Measurements from ENCODE around the gene BRWD1. TPM values are rescaled to one million over a fixed set of nuclear protein-coding genes. Genes with fewer than 3 reads are reported as not detected.

Gene BRWD1
- total RNA-seq, 2 donors from 2014 or later = 43.2 to 83.8 TPM

DNA sequence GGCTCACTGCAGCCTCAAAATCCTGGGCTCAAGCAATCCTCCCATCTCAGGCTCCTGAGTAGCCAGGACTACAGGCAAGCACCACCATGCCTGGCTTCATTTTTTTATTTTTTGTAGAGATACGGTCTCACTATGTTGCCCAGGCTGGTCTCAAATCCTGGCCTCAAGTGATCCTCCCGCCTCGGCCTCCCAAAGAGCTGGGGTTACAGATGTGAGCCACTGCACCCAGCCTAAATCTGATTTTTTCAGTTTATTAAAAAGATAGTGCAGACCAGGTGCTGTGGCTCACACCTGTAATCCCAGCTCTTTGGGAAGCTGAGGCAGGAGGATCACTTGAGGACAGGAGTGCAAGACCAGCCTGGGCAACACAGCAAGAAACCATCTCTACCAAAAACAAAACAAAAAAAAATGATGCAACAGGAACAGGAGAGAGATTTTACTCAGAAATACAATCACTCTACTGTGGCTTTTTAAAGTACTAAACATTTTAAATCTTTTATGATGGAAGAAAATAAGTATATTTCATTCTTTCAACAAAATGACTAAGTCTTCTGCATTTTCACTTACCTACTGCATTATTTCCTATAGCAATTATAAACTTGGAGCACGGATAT lies 132.1 kb downstream of the BRWD1 start:
- Histone ChIP-seq H3K4me1 (replicated peaks) (no peaks in the 10 kb centered on the region), H3K4me3 (no peak overlapping the region), H3K27me3 (replicated peaks; ENCODE audit: insufficient read depth) (no peaks in the 10 kb centered on the region), H3K9me3 (no peaks in the 10 kb centered on the region), H3K27ac (no peak overlapping the region), H3K36me3 (no peaks in the 10 kb centered on the region)
- intact Hi-C loops (cut with DNase I) = no loop called here
- DNase-seq (ENCODE audit: low spot score) = no peak
- 90% methylated on average over 4 of the region's 4 CpGs for WGBS
- TF ChIP-seq POLR2AphosphoS5 (IDR thresholded peaks at IDR 0.05) (no peak), POLR2A (IDR thresholded peaks at IDR 0.05) (no peak)
- TF ChIP-seq, protein P1, sequence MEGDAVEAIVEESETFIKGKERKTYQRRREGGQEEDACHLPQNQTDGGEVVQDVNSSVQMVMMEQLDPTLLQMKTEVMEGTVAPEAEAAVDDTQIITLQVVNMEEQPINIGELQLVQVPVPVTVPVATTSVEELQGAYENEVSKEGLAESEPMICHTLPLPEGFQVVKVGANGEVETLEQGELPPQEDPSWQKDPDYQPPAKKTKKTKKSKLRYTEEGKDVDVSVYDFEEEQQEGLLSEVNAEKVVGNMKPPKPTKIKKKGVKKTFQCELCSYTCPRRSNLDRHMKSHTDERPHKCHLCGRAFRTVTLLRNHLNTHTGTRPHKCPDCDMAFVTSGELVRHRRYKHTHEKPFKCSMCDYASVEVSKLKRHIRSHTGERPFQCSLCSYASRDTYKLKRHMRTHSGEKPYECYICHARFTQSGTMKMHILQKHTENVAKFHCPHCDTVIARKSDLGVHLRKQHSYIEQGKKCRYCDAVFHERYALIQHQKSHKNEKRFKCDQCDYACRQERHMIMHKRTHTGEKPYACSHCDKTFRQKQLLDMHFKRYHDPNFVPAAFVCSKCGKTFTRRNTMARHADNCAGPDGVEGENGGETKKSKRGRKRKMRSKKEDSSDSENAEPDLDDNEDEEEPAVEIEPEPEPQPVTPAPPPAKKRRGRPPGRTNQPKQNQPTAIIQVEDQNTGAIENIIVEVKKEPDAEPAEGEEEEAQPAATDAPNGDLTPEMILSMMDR (IDR thresholded peaks at IDR 0.05) = no peak

DNA sequence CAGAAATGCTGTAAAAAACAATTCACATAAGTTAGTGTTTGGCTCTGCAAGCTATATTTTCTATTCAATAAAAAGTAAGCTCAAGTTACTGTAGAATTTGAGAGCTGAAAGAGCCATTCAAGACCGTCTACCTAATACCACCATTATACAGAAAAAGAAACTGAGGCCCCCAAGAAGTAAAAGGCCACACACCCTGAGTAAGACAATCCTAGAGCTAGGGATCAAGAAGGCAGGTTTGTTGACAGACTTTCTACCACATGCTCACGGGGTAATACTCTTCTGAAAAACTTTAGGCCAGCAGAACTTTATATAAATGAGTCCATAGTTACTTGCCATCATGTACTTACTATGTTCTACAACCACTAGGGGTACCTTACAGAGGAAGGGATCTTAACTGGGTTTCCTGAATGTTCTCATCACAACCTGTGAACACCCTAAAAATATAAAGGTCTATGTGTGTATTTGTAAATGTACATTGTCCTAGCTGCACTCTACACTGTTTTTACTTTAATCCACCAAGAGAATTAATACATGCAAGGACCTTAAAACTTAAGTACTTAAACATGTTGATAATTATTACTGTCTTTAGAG lies 132.9 kb downstream of the BRWD1 start:
- Histone ChIP-seq H3K27ac (no peak overlapping the region), H3K36me3 (no peaks in the 10 kb centered on the region), H3K4me3 (no peak overlapping the region), H3K9me3 (no peaks in the 10 kb centered on the region), H3K4me1 (replicated peaks) (no peaks in the 10 kb centered on the region), H3K27me3 (replicated peaks; ENCODE audit: insufficient read depth) (no peaks in the 10 kb centered on the region)
- TF ChIP-seq, protein P1 (IDR thresholded peaks at IDR 0.05) = peak in 1 of 4 experiments; percentile 9
- no peak for TF ChIP-seq POLR2AphosphoS5 (IDR thresholded peaks at IDR 0.05)
- TF ChIP-seq POLR2A (IDR thresholded peaks at IDR 0.05) = no peak
- 88% methylated on average over 2 of the region's 2 CpGs for WGBS
- intact Hi-C loops (cut with DNase I) = no loop called here
- DNase-seq (ENCODE audit: low spot score) = no peak

DNA sequence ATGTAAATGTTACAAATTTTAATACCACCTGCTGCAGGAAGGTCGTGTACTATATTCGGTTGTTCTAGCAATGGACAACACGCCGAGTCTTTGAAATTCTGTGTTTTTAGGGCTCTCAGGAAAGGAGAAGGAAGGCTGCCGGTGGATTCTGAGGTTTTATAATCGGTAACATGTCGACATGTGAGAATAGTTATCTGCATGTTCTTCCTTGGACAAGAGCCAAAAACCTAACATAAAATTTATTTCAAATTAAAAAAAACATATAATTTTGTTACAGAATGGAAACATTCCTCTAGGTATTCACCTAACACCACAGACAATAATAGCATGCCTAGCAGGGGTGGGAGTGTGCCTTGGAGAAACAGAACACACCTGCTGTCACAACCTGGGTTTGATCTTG lies 135.0 kb downstream of the BRWD1 start:
- Histone ChIP-seq H3K27me3 (replicated peaks; ENCODE audit: insufficient read depth) (no peaks in the 10 kb centered on the region), H3K9me3 (no peaks in the 10 kb centered on the region), H3K27ac (no peak overlapping the region), H3K4me3 (no peak overlapping the region), H3K4me1 (replicated peaks) (no peaks in the 10 kb centered on the region), H3K36me3 (no peaks in the 10 kb centered on the region)
- WGBS = 85% methylated on average over 7 of the region's 7 CpGs
- TF ChIP-seq POLR2AphosphoS5 (IDR thresholded peaks at IDR 0.05) (no peak), POLR2A (IDR thresholded peaks at IDR 0.05) (no peak)
- TF ChIP-seq, protein P1 (IDR thresholded peaks at IDR 0.05) = no peak
- intact Hi-C loops (cut with DNase I) = no loop called here
- DNase-seq (ENCODE audit: low spot score) = no peak

DNA sequence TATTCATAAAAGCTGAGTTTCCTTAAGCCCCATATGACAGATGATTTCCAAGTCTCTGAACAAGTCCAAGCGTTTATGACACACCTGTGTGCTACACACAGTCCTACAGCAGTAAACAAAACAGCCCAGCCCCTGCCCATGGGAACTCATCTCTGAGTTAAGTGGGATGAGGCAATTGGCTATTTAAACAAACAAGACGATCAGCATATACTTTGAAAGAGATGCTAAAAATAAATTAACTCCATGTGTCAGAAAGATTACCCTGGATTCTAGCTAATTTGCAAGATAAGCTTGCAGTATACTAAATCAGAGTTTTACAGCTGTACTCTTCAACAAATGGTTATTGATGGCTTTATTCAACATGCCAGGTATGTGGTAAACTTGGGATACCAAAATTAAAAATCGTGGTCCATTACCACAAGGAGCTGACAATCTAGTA lies 137.1 kb downstream of the BRWD1 start:
- H3K27ac ChIP-seq = no peak overlapping the region
- H3K27me3 ChIP-seq (replicated peaks; ENCODE audit: insufficient read depth) = no peaks in the 10 kb centered on the region
- H3K4me1 ChIP-seq (replicated peaks) = no peaks in the 10 kb centered on the region
- DNase-seq (ENCODE audit: low spot score) = no peak
- 32% methylated on average over 3 of the region's 3 CpGs for WGBS
- H3K4me3 ChIP-seq = no peak overlapping the region
- no peaks in the 10 kb centered on the region for H3K9me3 ChIP-seq
- TF ChIP-seq, protein P1 (IDR thresholded peaks at IDR 0.05) = no peak
- TF ChIP-seq POLR2A (IDR thresholded peaks at IDR 0.05) (no peak), POLR2AphosphoS5 (IDR thresholded peaks at IDR 0.05) (no peak)
- no peaks in the 10 kb centered on the region for H3K36me3 ChIP-seq
- intact Hi-C loops (cut with DNase I) = no loop called here

DNA sequence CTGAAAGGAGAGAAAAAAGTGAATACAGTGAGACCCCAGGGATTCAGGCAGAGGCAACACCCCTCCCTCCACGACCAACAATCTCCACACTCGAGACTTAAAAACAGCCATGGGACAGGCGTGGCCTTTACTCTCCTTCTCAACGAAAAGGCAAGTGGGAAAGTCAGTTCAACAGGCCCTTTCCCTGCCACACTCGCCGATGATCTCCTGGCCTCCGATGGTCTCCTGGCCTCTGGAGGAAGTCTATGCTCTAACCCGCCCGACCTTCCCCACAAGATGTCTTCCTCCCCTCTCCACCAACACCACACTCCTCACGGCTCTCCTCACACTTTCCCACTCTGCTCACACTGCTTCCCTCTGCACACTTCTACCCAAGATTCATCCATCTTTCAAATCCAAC lies 137.8 kb downstream of the BRWD1 start:
- no peak for DNase-seq (ENCODE audit: low spot score)
- H3K36me3 ChIP-seq = no peaks in the 10 kb centered on the region
- H3K4me3 ChIP-seq = no peak overlapping the region
- no peaks in the 10 kb centered on the region for H3K27me3 ChIP-seq (replicated peaks; ENCODE audit: insufficient read depth)
- no peak for TF ChIP-seq POLR2AphosphoS5 (IDR thresholded peaks at IDR 0.05)
- TF ChIP-seq, protein P1 (IDR thresholded peaks at IDR 0.05) = no peak
- no peak for TF ChIP-seq POLR2A (IDR thresholded peaks at IDR 0.05)
- H3K27ac ChIP-seq = no peak overlapping the region
- intact Hi-C loops (cut with DNase I) = no loop called here
- H3K4me1 ChIP-seq (replicated peaks) = no peaks in the 10 kb centered on the region
- WGBS = 84% methylated on average over 10 of the region's 10 CpGs
- no peaks in the 10 kb centered on the region for H3K9me3 ChIP-seq
